Measurements from ENCODE around the gene CAMKK1. TPM values are rescaled to one million over a fixed set of nuclear protein-coding genes. Genes with fewer than 3 reads are reported as not detected.

CAMKK1 gene
- total RNA-seq, 3 donors from 2014 or later, result 4.2 to 7.5 (median 7.4) TPM

GRCh38 chr17:3895354-3895753 is 2.5 kb upstream of the CAMKK1 start:
- ATAC-seq, result no peak
- Mint-ChIP-seq H3K27me3 (ENCODE audit: low read depth) (no peaks in the 10 kb centered on the region), H3K4me1 (ENCODE audit: low read depth) (peaks cover 24% of the 10 kb centered on the region), H3K36me3 (ENCODE audit: insufficient read depth) (no peaks in the 10 kb centered on the region), H3K4me3 (no peak overlapping the region), H3K9me3 (no peaks in the 10 kb centered on the region)
- DNase-seq, result no peak

GRCh38 chr17:3894911-3895343 is 2.1 kb upstream of the CAMKK1 start:
- Mint-ChIP-seq H3K4me3 (no peak overlapping the region), H3K9me3 (no peaks in the 10 kb centered on the region), H3K4me1 (ENCODE audit: low read depth) (peaks cover 26% of the 10 kb centered on the region), H3K27me3 (ENCODE audit: low read depth) (no peaks in the 10 kb centered on the region), H3K36me3 (ENCODE audit: insufficient read depth) (no peaks in the 10 kb centered on the region)
- no peak for DNase-seq
- no peak for ATAC-seq

GRCh38 chr17:3894188-3894587 is 1.3 kb upstream of the CAMKK1 start:
- no peaks in the 10 kb centered on the region for H3K27me3 Mint-ChIP-seq (ENCODE audit: low read depth)
- peaks cover 28% of the 10 kb centered on the region for H3K4me1 Mint-ChIP-seq (ENCODE audit: low read depth)
- H3K9me3 Mint-ChIP-seq, result no peaks in the 10 kb centered on the region
- DNase-seq, result no peak
- H3K36me3 Mint-ChIP-seq (ENCODE audit: insufficient read depth), result no peaks in the 10 kb centered on the region
- ATAC-seq, result no peak
- peak overlapping the region; percentile 69 for H3K4me3 Mint-ChIP-seq

GRCh38 chr17:3893720-3894116 is 865 bp upstream of the CAMKK1 start:
- H3K4me1 Mint-ChIP-seq (ENCODE audit: low read depth), result peaks cover 28% of the 10 kb centered on the region

GRCh38 chr17:3892095-3892998 is 506 bp downstream of the CAMKK1 start:
- H3K36me3 Mint-ChIP-seq (ENCODE audit: insufficient read depth), result no peaks in the 10 kb centered on the region
- ATAC-seq, result peak; percentile 31 to 33
- peaks cover 38% of the 10 kb centered on the region for H3K4me1 Mint-ChIP-seq (ENCODE audit: low read depth)
- H3K27me3 Mint-ChIP-seq (ENCODE audit: low read depth), result no peaks in the 10 kb centered on the region
- DNase-seq, result peak; percentile 70
- peak overlapping the region; percentile 77 for H3K4me3 Mint-ChIP-seq
- no peaks in the 10 kb centered on the region for H3K9me3 Mint-ChIP-seq

More at GRCh38 chr17:3893720-3894116, 865 bp upstream of the CAMKK1 start:
- H3K9me3 Mint-ChIP-seq, result no peaks in the 10 kb centered on the region
- H3K27me3 Mint-ChIP-seq (ENCODE audit: low read depth), result no peaks in the 10 kb centered on the region
- DNase-seq, result no peak
- peak overlapping the region; percentile 69 for H3K4me3 Mint-ChIP-seq
- no peak for ATAC-seq
- no peaks in the 10 kb centered on the region for H3K36me3 Mint-ChIP-seq (ENCODE audit: insufficient read depth)

GRCh38 chr17:3891626-3892094 is 1.2 kb downstream of the CAMKK1 start:
- no peaks in the 10 kb centered on the region for H3K27me3 Mint-ChIP-seq (ENCODE audit: low read depth)
- peak overlapping the region; percentile 77 for H3K4me3 Mint-ChIP-seq
- no peak for DNase-seq
- no peak for ATAC-seq
- no peaks in the 10 kb centered on the region for H3K36me3 Mint-ChIP-seq (ENCODE audit: insufficient read depth)
- H3K4me1 Mint-ChIP-seq (ENCODE audit: low read depth), result peaks cover 45% of the 10 kb centered on the region
- H3K9me3 Mint-ChIP-seq, result no peaks in the 10 kb centered on the region

- Mint-ChIP-seq H3K27me3 (ENCODE audit: low read depth) (no peaks in the 10 kb centered on the region), H3K4me3 (peak overlapping the region; percentile 77), H3K4me1 (ENCODE audit: low read depth) (peaks cover 52% of the 10 kb centered on the region), H3K9me3 (no peaks in the 10 kb centered on the region), H3K36me3 (ENCODE audit: insufficient read depth) (no peaks in the 10 kb centered on the region)
- DNase-seq, result no peak
- ATAC-seq, result no peak
Measured at GRCh38 chr17:3890878-3891219, 2.0 kb downstream of the CAMKK1 start.

- Mint-ChIP-seq H3K27me3 (ENCODE audit: low read depth) (no peaks in the 10 kb centered on the region), H3K36me3 (ENCODE audit: insufficient read depth) (no peaks in the 10 kb centered on the region), H3K4me3 (no peak overlapping the region), H3K9me3 (no peaks in the 10 kb centered on the region), H3K4me1 (ENCODE audit: low read depth) (peaks cover 52% of the 10 kb centered on the region)
- DNase-seq (peak; percentile 33), ATAC-seq (no peak)
Measured at GRCh38 chr17:3890082-3890877, 2.6 kb downstream of the CAMKK1 start.

GRCh38 chr17:3889325-3890012 is 3.4 kb downstream of the CAMKK1 start:
- ATAC-seq, result no peak
- peaks cover 4% of the 10 kb centered on the region for H3K36me3 Mint-ChIP-seq (ENCODE audit: insufficient read depth)
- H3K9me3 Mint-ChIP-seq, result no peaks in the 10 kb centered on the region
- H3K27me3 Mint-ChIP-seq (ENCODE audit: low read depth), result no peaks in the 10 kb centered on the region
- H3K4me1 Mint-ChIP-seq (ENCODE audit: low read depth), result peaks cover 52% of the 10 kb centered on the region
- no peak overlapping the region for H3K4me3 Mint-ChIP-seq
- no peak for DNase-seq

GRCh38 chr17:3888343-3889171 is 4.3 kb downstream of the CAMKK1 start:
- H3K4me3 Mint-ChIP-seq, result no peak overlapping the region
- H3K4me1 Mint-ChIP-seq (ENCODE audit: low read depth), result peaks cover 47% of the 10 kb centered on the region
- no peak for DNase-seq
- H3K9me3 Mint-ChIP-seq, result no peaks in the 10 kb centered on the region
- peaks cover 4% of the 10 kb centered on the region for H3K36me3 Mint-ChIP-seq (ENCODE audit: insufficient read depth)
- no peak for ATAC-seq
- H3K27me3 Mint-ChIP-seq (ENCODE audit: low read depth), result no peaks in the 10 kb centered on the region

GRCh38 chr17:3887804-3888203 is 5.0 kb downstream of the CAMKK1 start:
- no peak for DNase-seq
- H3K4me3 Mint-ChIP-seq, result no peak overlapping the region
- H3K36me3 Mint-ChIP-seq (ENCODE audit: insufficient read depth), result peaks cover 4% of the 10 kb centered on the region

GRCh38 chr17:3887394-3887793 is 5.5 kb downstream of the CAMKK1 start:
- DNase-seq, result no peak
- ATAC-seq, result no peak
- Mint-ChIP-seq H3K27me3 (ENCODE audit: low read depth) (no peaks in the 10 kb centered on the region), H3K4me1 (ENCODE audit: low read depth) (peaks cover 44% of the 10 kb centered on the region), H3K36me3 (ENCODE audit: insufficient read depth) (peaks cover 4% of the 10 kb centered on the region), H3K9me3 (no peaks in the 10 kb centered on the region), H3K4me3 (peak overlapping the region; percentile 24)

More at GRCh38 chr17:3887804-3888203, 5.0 kb downstream of the CAMKK1 start:
- no peak for ATAC-seq
- H3K27me3 Mint-ChIP-seq (ENCODE audit: low read depth), result no peaks in the 10 kb centered on the region
- no peaks in the 10 kb centered on the region for H3K9me3 Mint-ChIP-seq
- H3K4me1 Mint-ChIP-seq (ENCODE audit: low read depth), result peaks cover 44% of the 10 kb centered on the region

GRCh38 chr17:3886776-3887175 is 6.1 kb downstream of the CAMKK1 start:
- ATAC-seq, result peak; percentile 10 to 33
- Mint-ChIP-seq H3K36me3 (ENCODE audit: insufficient read depth) (peaks cover 4% of the 10 kb centered on the region), H3K27me3 (ENCODE audit: low read depth) (no peaks in the 10 kb centered on the region), H3K9me3 (no peaks in the 10 kb centered on the region), H3K4me3 (peak overlapping the region; percentile 13), H3K4me1 (ENCODE audit: low read depth) (peaks cover 40% of the 10 kb centered on the region)
- no peak for DNase-seq

Measured in activated T-cell treated with anti-CD3 and anti-CD28 coated beads, Interleukin-2, amount 50 U/mL, for 4 hours (primary cell).